ENCODE measurements around the gene TRIM32. TPM values are rescaled to one million over a fixed set of nuclear protein-coding genes. Genes with fewer than 3 reads are reported as not detected.
"Not testable (repeated sequence)": the region's sequence is repeated elsewhere in the genome, so short reads cannot be mapped to it uniquely, and the experiment has no call there.

TRIM32 gene
- total and polyA plus RNA-seq, 4 donors: 3.3 to 25.5 (median 13.1) TPM

- intact Hi-C loops (cut with DNase I): no loop called here
- H3K4me3 ChIP-seq (ENCODE audit: low read length in 2 of 2): no peak overlapping the region
- no peak for ATAC-seq (ENCODE audit: low FRiP score)
Measured at GRCh38 chr9:116688806-116689485, 1.8 kb downstream of the TRIM32 start.

GRCh38 chr9:116689486-116690032 lies 2.5 kb downstream of the TRIM32 start:
- DNase-seq: no peak
- intact Hi-C loops (cut with DNase I): no loop called here
- Histone ChIP-seq H3K9me3 (ENCODE audit: control insufficient read depth, low read length) (no peaks in the 10 kb centered on the region), H3K36me3 (ENCODE audit: control insufficient read depth in 1 of 2, insufficient read depth in 2 of 2, low read length in 1 of 2) (no peaks in the 10 kb centered on the region), H3K4me1 (ENCODE audit: control insufficient read depth in 1 of 2, insufficient read depth in 2 of 2, low read length in 2 of 2) (peaks cover 6 to 8% of the 10 kb centered on the region in 2 donors), H3K27me3 (ENCODE audit: control insufficient read depth in 1 of 2, insufficient read depth in 2 of 2, low read length in 1 of 2) (no peaks in the 10 kb centered on the region), H3K4me3 (ENCODE audit: low read length in 2 of 2) (no peak overlapping the region), H3K27ac (ENCODE audit: low read depth in 1 of 2, low read length in 2 of 2) (no peak overlapping the region)
- 91 to 93% methylated on average over 3 of the region's 3 CpGs for WGBS, 2 donors
- ATAC-seq (ENCODE audit: low FRiP score): no peak

More at GRCh38 chr9:116688806-116689485, 1.8 kb downstream of the TRIM32 start:
- H3K4me1 ChIP-seq (ENCODE audit: control insufficient read depth in 1 of 2, insufficient read depth in 2 of 2, low read length in 2 of 2): peaks cover 6 to 8% of the 10 kb centered on the region in 2 donors
- no peaks in the 10 kb centered on the region for H3K9me3 ChIP-seq (ENCODE audit: control insufficient read depth, low read length)
- H3K27me3 ChIP-seq (ENCODE audit: control insufficient read depth in 1 of 2, insufficient read depth in 2 of 2, low read length in 1 of 2): no peaks in the 10 kb centered on the region
- 88 to 89% methylated on average over 3 of the region's 3 CpGs for WGBS, 2 donors
- DNase-seq: no peak
- H3K27ac ChIP-seq (ENCODE audit: low read depth in 1 of 2, low read length in 2 of 2): no peak overlapping the region
- no peaks in the 10 kb centered on the region for H3K36me3 ChIP-seq (ENCODE audit: control insufficient read depth in 1 of 2, insufficient read depth in 2 of 2, low read length in 1 of 2)

GRCh38 chr9:116690805-116691204 lies 3.7 kb downstream of the TRIM32 start:
- H3K27me3 ChIP-seq (ENCODE audit: control insufficient read depth in 1 of 2, insufficient read depth in 2 of 2, low read length in 1 of 2); H3K4me3 ChIP-seq (ENCODE audit: low read length in 2 of 2); H3K27ac ChIP-seq (ENCODE audit: low read depth in 1 of 2, low read length in 2 of 2); intact Hi-C loops (cut with DNase I); H3K4me1 ChIP-seq (ENCODE audit: control insufficient read depth in 1 of 2, insufficient read depth in 2 of 2, low read length in 2 of 2); DNase-seq; H3K9me3 ChIP-seq (ENCODE audit: control insufficient read depth, low read length); H3K36me3 ChIP-seq (ENCODE audit: control insufficient read depth in 1 of 2, insufficient read depth in 2 of 2, low read length in 1 of 2); ATAC-seq (ENCODE audit: low FRiP score): not testable (repeated sequence)

GRCh38 chr9:116691607-116692006 lies 4.5 kb downstream of the TRIM32 start:
- Histone ChIP-seq H3K36me3 (ENCODE audit: control insufficient read depth in 1 of 2, insufficient read depth in 2 of 2, low read length in 1 of 2) (no peaks in the 10 kb centered on the region), H3K4me1 (ENCODE audit: control insufficient read depth in 1 of 2, insufficient read depth in 2 of 2, low read length in 2 of 2) (peaks cover 6 to 8% of the 10 kb centered on the region in 2 donors), H3K9me3 (ENCODE audit: control insufficient read depth, low read length) (no peaks in the 10 kb centered on the region), H3K27ac (ENCODE audit: low read depth in 1 of 2, low read length in 2 of 2) (no peak overlapping the region), H3K4me3 (ENCODE audit: low read length in 2 of 2) (no peak overlapping the region), H3K27me3 (ENCODE audit: control insufficient read depth in 1 of 2, insufficient read depth in 2 of 2, low read length in 1 of 2) (no peaks in the 10 kb centered on the region)
- ATAC-seq (ENCODE audit: low FRiP score) (no peak), DNase-seq (no peak)
- WGBS, 2 donors: 92 to 94% methylated on average over 3 of the region's 3 CpGs
- intact Hi-C loops (cut with DNase I): no loop called here

GRCh38 chr9:116692616-116693015 lies 5.5 kb downstream of the TRIM32 start:
- Histone ChIP-seq H3K36me3 (ENCODE audit: control insufficient read depth in 1 of 2, insufficient read depth in 2 of 2, low read length in 1 of 2) (no peaks in the 10 kb centered on the region), H3K4me3 (ENCODE audit: low read length in 2 of 2) (no peak overlapping the region), H3K9me3 (ENCODE audit: control insufficient read depth, low read length) (no peaks in the 10 kb centered on the region), H3K27me3 (ENCODE audit: control insufficient read depth in 1 of 2, insufficient read depth in 2 of 2, low read length in 1 of 2) (no peaks in the 10 kb centered on the region), H3K27ac (ENCODE audit: low read depth in 1 of 2, low read length in 2 of 2) (no peak overlapping the region), H3K4me1 (ENCODE audit: control insufficient read depth in 1 of 2, insufficient read depth in 2 of 2, low read length in 2 of 2) (peaks cover 6 to 8% of the 10 kb centered on the region in 2 donors)
- DNase-seq: no peak
- ATAC-seq (ENCODE audit: low FRiP score): no peak
- 40 to 50% methylated on average over 2 of the region's 2 CpGs for WGBS, 2 donors
- intact Hi-C loops (cut with DNase I): no loop called here

GRCh38 chr9:116693233-116693731 lies 6.2 kb downstream of the TRIM32 start:
- DNase-seq (no peak), ATAC-seq (ENCODE audit: low FRiP score) (no peak)
- H3K27ac ChIP-seq (ENCODE audit: low read depth in 1 of 2, low read length in 2 of 2): no peak overlapping the region
- no peaks in the 10 kb centered on the region for H3K9me3 ChIP-seq (ENCODE audit: control insufficient read depth, low read length)
- peaks cover 0 to 5% of the 10 kb centered on the region in 2 donors for H3K36me3 ChIP-seq (ENCODE audit: control insufficient read depth in 1 of 2, insufficient read depth in 2 of 2, low read length in 1 of 2)
- H3K27me3 ChIP-seq (ENCODE audit: control insufficient read depth in 1 of 2, insufficient read depth in 2 of 2, low read length in 1 of 2): no peaks in the 10 kb centered on the region
- no peak overlapping the region for H3K4me3 ChIP-seq (ENCODE audit: low read length in 2 of 2)
- peaks cover 6 to 8% of the 10 kb centered on the region in 2 donors for H3K4me1 ChIP-seq (ENCODE audit: control insufficient read depth in 1 of 2, insufficient read depth in 2 of 2, low read length in 2 of 2)
- intact Hi-C loops (cut with DNase I): no loop called here
- 48 to 53% methylated on average over 2 of the region's 2 CpGs for WGBS, 2 donors

- Histone ChIP-seq H3K4me3 (ENCODE audit: low read length in 2 of 2) (no peak overlapping the region), H3K36me3 (ENCODE audit: control insufficient read depth in 1 of 2, insufficient read depth in 2 of 2, low read length in 1 of 2) (peaks cover 0 to 12% of the 10 kb centered on the region in 2 donors), H3K9me3 (ENCODE audit: control insufficient read depth, low read length) (no peaks in the 10 kb centered on the region), H3K27me3 (ENCODE audit: control insufficient read depth in 1 of 2, insufficient read depth in 2 of 2, low read length in 1 of 2) (no peaks in the 10 kb centered on the region), H3K27ac (ENCODE audit: low read depth in 1 of 2, low read length in 2 of 2) (no peak overlapping the region), H3K4me1 (ENCODE audit: control insufficient read depth in 1 of 2, insufficient read depth in 2 of 2, low read length in 2 of 2) (peaks cover 3 to 8% of the 10 kb centered on the region in 2 donors)
- intact Hi-C loops (cut with DNase I): no loop called here
- ATAC-seq (ENCODE audit: low FRiP score) (no peak), DNase-seq (no peak)
- 75 to 81% methylated on average over 4 of the region's 4 CpGs for WGBS, 2 donors
Measured at GRCh38 chr9:116694785-116695291, 7.7 kb downstream of the TRIM32 start.

- H3K4me3 ChIP-seq (ENCODE audit: low read length in 2 of 2): no peak overlapping the region
- ATAC-seq (ENCODE audit: low FRiP score) (no peak), DNase-seq (no peak)
- no peaks in the 10 kb centered on the region for H3K27me3 ChIP-seq (ENCODE audit: control insufficient read depth in 1 of 2, insufficient read depth in 2 of 2, low read length in 1 of 2)
- intact Hi-C loops (cut with DNase I): no loop called here
- no peak overlapping the region for H3K27ac ChIP-seq (ENCODE audit: low read depth in 1 of 2, low read length in 2 of 2)
- peaks cover 0 to 14% of the 10 kb centered on the region in 2 donors for H3K36me3 ChIP-seq (ENCODE audit: control insufficient read depth in 1 of 2, insufficient read depth in 2 of 2, low read length in 1 of 2)
- WGBS, 2 donors: 45 to 56% methylated on average over 3 of the region's 3 CpGs
- no peaks in the 10 kb centered on the region for H3K9me3 ChIP-seq (ENCODE audit: control insufficient read depth, low read length)
- H3K4me1 ChIP-seq (ENCODE audit: control insufficient read depth in 1 of 2, insufficient read depth in 2 of 2, low read length in 2 of 2): peaks cover 3 to 8% of the 10 kb centered on the region in 2 donors
Measured at GRCh38 chr9:116695438-116695837, 8.3 kb downstream of the TRIM32 start.

GRCh38 chr9:116697362-116697761 lies 10.3 kb downstream of the TRIM32 start:
- Histone ChIP-seq H3K4me3 (ENCODE audit: low read length in 2 of 2) (no peak overlapping the region), H3K9me3 (ENCODE audit: control insufficient read depth, low read length) (no peaks in the 10 kb centered on the region), H3K4me1 (ENCODE audit: control insufficient read depth in 1 of 2, insufficient read depth in 2 of 2, low read length in 2 of 2) (peaks cover 3 to 5% of the 10 kb centered on the region in 2 donors), H3K27ac (ENCODE audit: low read depth in 1 of 2, low read length in 2 of 2) (no peak overlapping the region), H3K36me3 (ENCODE audit: control insufficient read depth in 1 of 2, insufficient read depth in 2 of 2, low read length in 1 of 2) (peaks cover 0 to 14% of the 10 kb centered on the region in 2 donors), H3K27me3 (ENCODE audit: control insufficient read depth in 1 of 2, insufficient read depth in 2 of 2, low read length in 1 of 2) (no peaks in the 10 kb centered on the region)
- ATAC-seq (ENCODE audit: low FRiP score) (no peak), DNase-seq (no peak)
- 9% methylated on average over 1 of the region's 1 CpG for WGBS, 2 donors
- intact Hi-C loops (cut with DNase I): no loop called here

Measured in aorta (tissue), 5 donors.